Stimulated activated CD8-positive, alpha-beta memory T cell treated with anti-CD3 and anti-CD28 coated beads, Interleukin-12 subunit alpha, Interleukin-12 subunit beta, amount 100 ng/mL, for 1 hour (primary cell): ENCODE data around the gene GTF2IRD1.
"Not testable (repeated sequence)": the region's sequence is repeated elsewhere in the genome, so short reads cannot be mapped to it uniquely, and the experiment has no call there.

Experiments
- DNase-seq: peaks from one replicate; pipeline ENCODE4 v3.0.0-alpha.2; 2020; ENCODE audit warnings: low read depth

GTF2IRD1 gene

GRCh38 chr7:74599244-74599643 lies 145.5 kb downstream of the GTF2IRD1 start:
- DNase-seq, result no peak

GRCh38 chr7:74604326-74605020 lies 150.8 kb downstream of the GTF2IRD1 start:
- no peak for DNase-seq

GRCh38 chr7:74606101-74606908 lies 152.6 kb downstream of the GTF2IRD1 start:
- peak; percentile 8 for DNase-seq

GRCh38 chr7:74606909-74607510 lies 153.3 kb downstream of the GTF2IRD1 start:
- no peak for DNase-seq

GRCh38 chr7:74612015-74612829 lies 158.5 kb downstream of the GTF2IRD1 start:
- no peak for DNase-seq

GRCh38 chr7:74615933-74616780 lies 162.5 kb downstream of the GTF2IRD1 start:
- DNase-seq, result no peak

- no peak for DNase-seq
Measured at GRCh38 chr7:74617180-74617744, 163.6 kb downstream of the GTF2IRD1 start.

- DNase-seq, result no peak
Measured at GRCh38 chr7:74619235-74619860, 165.6 kb downstream of the GTF2IRD1 start.

GRCh38 chr7:74622228-74622749 lies 168.6 kb downstream of the GTF2IRD1 start:
- no peak for DNase-seq

GRCh38 chr7:74623135-74623534 lies 169.4 kb downstream of the GTF2IRD1 start:
- no peak for DNase-seq

GRCh38 chr7:74625446-74625845 lies 171.7 kb downstream of the GTF2IRD1 start:
- DNase-seq, result no peak

GRCh38 chr7:74627661-74628411 lies 174.1 kb downstream of the GTF2IRD1 start:
- DNase-seq, result no peak

GRCh38 chr7:74632505-74632904 lies 178.8 kb downstream of the GTF2IRD1 start:
- no peak for DNase-seq

GRCh38 chr7:74633451-74633921 lies 179.8 kb downstream of the GTF2IRD1 start:
- DNase-seq, result no peak

GRCh38 chr7:74637745-74638144 lies 184.0 kb downstream of the GTF2IRD1 start:
- DNase-seq, result no peak

- peak; percentile 67 for DNase-seq
Measured at GRCh38 chr7:74650055-74650454, 196.3 kb downstream of the GTF2IRD1 start.

GRCh38 chr7:74650493-74651132 lies 196.9 kb downstream of the GTF2IRD1 start:
- DNase-seq, result not testable (repeated sequence)

GRCh38 chr7:74651133-74651504 lies 197.4 kb downstream of the GTF2IRD1 start:
- not testable (repeated sequence) for DNase-seq
